IPS-18a (cell line): ENCODE results near the gene TMEM165.

Experiments used
- H3K27ac ChIP-seq: one replicate; pipeline ENCODE4 v1.5.1; 2013; ENCODE audit warnings: low read length
- H3K27me3 ChIP-seq: one replicate; pipeline ENCODE4 v1.6.1; 2013; ENCODE audit warnings: mild to moderate bottlenecking, low read length; ENCODE audit not compliant: control insufficient read depth, insufficient read depth
- H3K36me3 ChIP-seq: one replicate; pipeline ENCODE4 v1.6.1; 2013; ENCODE audit warnings: low read depth, low read length; ENCODE audit not compliant: control insufficient read depth
- H3K4me1 ChIP-seq: one replicate; pipeline ENCODE4 v1.6.1; 2013; ENCODE audit warnings: low read depth, low read length; ENCODE audit not compliant: control insufficient read depth
- H3K4me3 ChIP-seq: one replicate; pipeline ENCODE4 v1.5.1; 2013; ENCODE audit warnings: low read length
- H3K9ac ChIP-seq: one replicate; pipeline ENCODE4 v1.6.1; 2013; ENCODE audit warnings: mild to moderate bottlenecking, low read length, moderate library complexity
- H3K9me3 ChIP-seq: one replicate; pipeline ENCODE4 v1.6.1; 2013; ENCODE audit warnings: low read depth, low read length; ENCODE audit not compliant: control insufficient read depth

The TMEM165 gene

DNA sequence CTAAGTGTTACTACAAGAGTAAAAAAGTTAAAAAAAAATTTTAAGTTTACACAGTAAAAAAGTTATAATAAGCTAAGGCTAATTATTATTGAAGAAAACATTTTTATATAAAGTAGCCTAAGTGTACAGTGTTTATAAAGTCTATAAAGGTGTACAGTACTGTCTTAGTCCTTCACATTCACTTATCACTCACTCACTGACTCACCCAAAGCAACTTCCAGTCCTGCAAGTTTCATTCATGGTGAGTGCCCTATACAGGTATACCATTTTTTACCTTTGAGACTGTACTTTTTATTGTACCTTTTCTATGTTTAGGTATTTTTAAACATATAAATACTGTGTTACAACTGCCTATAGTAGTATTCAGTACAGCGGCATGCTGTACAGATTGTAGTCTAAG is 74.2 kb downstream of the TMEM165 start:
- Histone ChIP-seq H3K9ac (no peak overlapping the region), H3K4me3 (no peak overlapping the region), H3K4me1 (peaks cover 3% of the 10 kb centered on the region), H3K27me3 (no peaks in the 10 kb centered on the region), H3K9me3 (no peaks in the 10 kb centered on the region), H3K27ac (no peak overlapping the region), H3K36me3 (peaks cover 39% of the 10 kb centered on the region)
